HFFc6 (cell line): ENCODE data around the gene LPAR5. TPM values are rescaled to one million over a fixed set of nuclear protein-coding genes. Genes with fewer than 3 reads are reported as not detected.

Experiments used
- DNase-seq: peaks from one replicate; pipeline ENCODE4 v3.0.0-alpha.2; 2018
- H3K27ac Mint-ChIP-seq: 2 replicates; pipeline ENCODE4 v1.8.0; 2020; ENCODE audit warnings: mild to moderate bottlenecking, mixed read lengths
- H3K27me3 Mint-ChIP-seq: 2 replicates; pipeline ENCODE4 v1.8.0; 2021; ENCODE audit warnings: mild to moderate bottlenecking, moderate library complexity, mixed read lengths; ENCODE audit not compliant: insufficient read depth
- H3K36me3 Mint-ChIP-seq: 2 replicates; pipeline ENCODE4 v1.8.0; 2021; ENCODE audit warnings: low read depth, mixed read lengths
- H3K4me1 Mint-ChIP-seq: 2 replicates; pipeline ENCODE4 v1.8.0; 2020; ENCODE audit warnings: low read depth, mixed read lengths
- H3K4me3 Mint-ChIP-seq: 2 replicates; pipeline ENCODE4 v1.8.0; 2020; ENCODE audit warnings: mild to moderate bottlenecking, moderate library complexity, mixed read lengths
- H3K9me3 Mint-ChIP-seq: 2 replicates; pipeline ENCODE4 v1.8.0; 2020; ENCODE audit warnings: mild to moderate bottlenecking, mixed read lengths
- total RNA-seq, 6 experiments: library from RNA; stranded (reverse); fragmentation: NEBNext Ultra II Directional; extraction: Animal tissue kit (Norgen Biotek cat#: 25700); gene quantifications; 2 replicates in 1 of 6; 3 replicates in 5 of 6; pipeline ENCODE4 v1.2.3, GENCODE V29; 2021
- TF ChIP-seq, protein P1 (sequence below): fragments of 200-600 bp; sonication (generic); IDR thresholded peaks from 2 replicates; pipeline ENCODE4 v1.5.0; 2021; ENCODE audit warnings: antibody characterized with exemption, mild to moderate bottlenecking

The LPAR5 gene
- total RNA-seq, 6 experiments from 2014 or later: not detected

DNA sequence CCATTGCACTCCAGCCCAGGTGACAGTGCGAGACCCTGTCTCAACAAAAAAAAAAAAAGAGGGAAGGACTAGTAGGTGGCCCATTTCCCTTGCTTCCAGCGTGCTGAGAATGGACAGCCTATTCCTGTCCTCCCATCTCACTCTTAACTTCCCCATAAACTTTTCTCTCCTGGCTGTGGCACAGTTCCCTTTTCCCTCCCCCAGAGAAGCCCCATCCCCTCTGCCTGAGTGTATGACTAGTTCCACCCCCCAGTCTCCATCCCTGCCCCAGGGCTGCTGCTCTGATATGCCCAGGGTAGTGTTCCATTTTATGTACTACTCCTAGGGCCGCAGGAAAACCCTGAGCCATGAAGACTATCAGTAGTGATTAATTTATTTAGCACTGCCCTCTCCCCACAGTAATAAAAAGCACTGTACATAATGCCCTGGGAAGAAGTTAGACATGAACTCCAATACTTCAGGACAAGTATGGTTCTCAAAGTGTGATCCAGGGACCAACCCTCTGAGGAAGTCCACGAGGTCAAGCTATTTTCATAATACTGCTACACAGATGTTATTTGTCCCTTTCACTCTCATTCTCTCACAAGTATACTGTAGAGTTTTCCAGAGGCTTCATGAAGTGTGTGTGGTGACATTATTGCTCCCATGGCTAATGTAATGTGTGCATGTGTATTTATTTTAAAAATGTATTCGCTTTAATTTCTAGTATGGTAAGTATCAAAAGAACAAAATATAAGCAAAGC is 17.1 kb downstream of the LPAR5 start:
- peaks cover 5% of the 10 kb centered on the region for H3K27me3 Mint-ChIP-seq
- H3K36me3 Mint-ChIP-seq: no peaks in the 10 kb centered on the region; the same call in 1 of the 2 replicates
- H3K9me3 Mint-ChIP-seq: no peaks in the 10 kb centered on the region
- peaks cover 16% of the 10 kb centered on the region for H3K4me1 Mint-ChIP-seq
- DNase-seq: no peak
- TF ChIP-seq, protein P1, sequence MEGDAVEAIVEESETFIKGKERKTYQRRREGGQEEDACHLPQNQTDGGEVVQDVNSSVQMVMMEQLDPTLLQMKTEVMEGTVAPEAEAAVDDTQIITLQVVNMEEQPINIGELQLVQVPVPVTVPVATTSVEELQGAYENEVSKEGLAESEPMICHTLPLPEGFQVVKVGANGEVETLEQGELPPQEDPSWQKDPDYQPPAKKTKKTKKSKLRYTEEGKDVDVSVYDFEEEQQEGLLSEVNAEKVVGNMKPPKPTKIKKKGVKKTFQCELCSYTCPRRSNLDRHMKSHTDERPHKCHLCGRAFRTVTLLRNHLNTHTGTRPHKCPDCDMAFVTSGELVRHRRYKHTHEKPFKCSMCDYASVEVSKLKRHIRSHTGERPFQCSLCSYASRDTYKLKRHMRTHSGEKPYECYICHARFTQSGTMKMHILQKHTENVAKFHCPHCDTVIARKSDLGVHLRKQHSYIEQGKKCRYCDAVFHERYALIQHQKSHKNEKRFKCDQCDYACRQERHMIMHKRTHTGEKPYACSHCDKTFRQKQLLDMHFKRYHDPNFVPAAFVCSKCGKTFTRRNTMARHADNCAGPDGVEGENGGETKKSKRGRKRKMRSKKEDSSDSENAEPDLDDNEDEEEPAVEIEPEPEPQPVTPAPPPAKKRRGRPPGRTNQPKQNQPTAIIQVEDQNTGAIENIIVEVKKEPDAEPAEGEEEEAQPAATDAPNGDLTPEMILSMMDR: no peak
- no peak overlapping the region for H3K27ac Mint-ChIP-seq
- H3K4me3 Mint-ChIP-seq: no peak overlapping the region

DNA sequence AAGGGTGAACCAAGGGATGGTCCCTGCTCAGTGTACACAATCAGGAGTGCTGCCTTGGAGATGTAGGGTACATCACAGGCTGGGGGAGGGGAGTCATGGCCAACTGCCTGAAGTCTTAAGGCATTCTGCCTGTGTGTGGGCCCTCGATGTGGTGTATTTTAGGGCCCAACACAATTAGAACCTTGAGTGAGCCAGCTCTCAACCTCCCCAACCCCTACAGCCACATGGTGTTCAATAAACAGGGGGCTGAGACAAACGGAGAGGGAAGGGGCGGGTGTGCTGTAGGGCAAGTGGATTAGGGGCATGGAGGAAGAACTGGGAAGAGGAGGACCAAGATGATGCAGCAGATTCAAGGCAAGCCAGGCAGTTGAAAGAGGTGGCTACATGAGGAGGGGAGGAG is 20.0 kb downstream of the LPAR5 start:
- no peak overlapping the region for H3K4me3 Mint-ChIP-seq
- TF ChIP-seq, protein P1: no peak
- H3K27ac Mint-ChIP-seq: peak overlapping the region; percentile 2; the same call in 1 of the 2 replicates
- H3K9me3 Mint-ChIP-seq: no peaks in the 10 kb centered on the region
- H3K4me1 Mint-ChIP-seq: peaks cover 29% of the 10 kb centered on the region
- DNase-seq: no peak
- H3K27me3 Mint-ChIP-seq: peaks cover 2% of the 10 kb centered on the region
- H3K36me3 Mint-ChIP-seq: no peaks in the 10 kb centered on the region; the same call in 1 of the 2 replicates

DNA sequence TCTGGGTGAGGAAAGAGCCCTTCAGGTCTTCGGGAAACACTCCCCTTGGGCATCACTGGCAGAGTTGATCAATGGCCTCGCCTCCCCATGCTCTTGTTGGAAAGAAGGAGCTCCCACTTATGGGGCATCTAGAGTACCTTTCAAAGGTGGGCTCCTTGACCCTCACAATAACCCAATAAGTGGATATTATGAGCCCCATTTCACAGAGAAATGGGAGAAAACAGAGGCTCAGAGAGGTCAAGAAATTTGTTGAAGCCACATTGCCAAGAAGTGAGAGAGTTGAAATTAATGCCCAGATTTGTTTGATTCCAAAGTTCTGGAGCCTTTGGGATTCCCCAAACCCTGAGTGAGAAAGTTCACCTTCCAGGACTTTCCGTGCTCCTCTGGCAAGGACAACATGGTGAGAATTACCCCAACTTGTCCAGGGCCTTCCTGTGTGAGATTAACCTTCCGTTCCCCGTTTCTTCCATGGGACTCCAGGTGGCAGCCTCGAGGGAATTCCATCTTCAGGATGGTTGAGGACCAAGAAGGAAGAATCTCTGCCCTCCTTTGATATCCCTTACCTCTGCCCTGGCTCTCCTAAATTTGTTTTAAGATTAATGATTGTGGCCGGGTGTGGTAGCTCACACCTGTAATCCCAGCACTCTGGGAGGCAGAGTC is 21.1 kb downstream of the LPAR5 start:
- Mint-ChIP-seq H3K27ac (peak overlapping the region; percentile 82), H3K27me3 (peaks cover 2% of the 10 kb centered on the region), H3K4me3 (no peak overlapping the region; the same call in 1 of the 2 replicates), H3K4me1 (peaks cover 29% of the 10 kb centered on the region), H3K9me3 (no peaks in the 10 kb centered on the region), H3K36me3 (no peaks in the 10 kb centered on the region)
- TF ChIP-seq, protein P1: no peak; the same call in 1 of the 2 replicates
- DNase-seq: peak; percentile 10

DNA sequence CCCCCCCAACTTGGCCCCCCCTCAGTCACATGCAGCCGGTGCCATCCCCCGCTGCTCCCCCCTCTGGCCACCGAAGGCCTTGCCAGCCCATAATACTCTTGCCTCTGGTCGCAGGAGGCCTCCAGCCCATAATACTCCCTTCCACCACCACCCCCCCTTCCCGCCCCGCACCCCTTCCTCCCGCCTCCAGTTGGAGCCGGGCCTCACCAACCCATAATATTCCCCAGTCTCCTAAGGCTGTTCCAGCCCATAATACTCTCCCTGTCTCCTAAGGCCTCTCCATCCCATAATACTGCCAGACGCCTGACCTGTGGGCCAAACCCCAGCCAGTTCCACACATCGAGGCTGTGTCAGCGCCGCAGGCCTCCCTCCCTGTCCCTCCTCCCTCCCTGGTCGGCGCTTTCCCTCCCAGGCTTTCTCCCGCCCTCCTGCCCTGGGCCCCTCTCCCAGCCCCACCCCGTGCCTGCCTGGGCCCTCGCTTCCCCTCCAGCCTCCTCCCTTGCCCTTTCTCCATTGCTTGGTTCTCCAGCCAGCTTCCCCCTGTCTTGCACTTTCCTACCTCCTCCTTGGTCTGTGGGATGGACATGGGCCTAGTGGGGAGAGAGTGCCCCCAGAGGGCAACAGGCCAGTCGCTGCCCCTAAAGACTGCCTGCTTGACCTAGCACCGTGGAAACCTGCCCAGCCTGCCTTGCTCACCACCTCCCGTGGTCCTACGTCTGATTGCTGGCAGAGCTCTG is 21.8 kb downstream of the LPAR5 start:
- DNase-seq: peak; percentile 97
- no peaks in the 10 kb centered on the region for H3K9me3 Mint-ChIP-seq
- peak overlapping the region; percentile 5; the same call in 1 of the 2 replicates for H3K4me3 Mint-ChIP-seq
- peaks cover 29% of the 10 kb centered on the region for H3K4me1 Mint-ChIP-seq
- no peaks in the 10 kb centered on the region; the same call in none of the 2 replicates for H3K27me3 Mint-ChIP-seq
- H3K36me3 Mint-ChIP-seq: no peaks in the 10 kb centered on the region
- TF ChIP-seq, protein P1: no peak; the same call in none of the 2 replicates
- H3K27ac Mint-ChIP-seq: peak overlapping the region; percentile 82

DNA sequence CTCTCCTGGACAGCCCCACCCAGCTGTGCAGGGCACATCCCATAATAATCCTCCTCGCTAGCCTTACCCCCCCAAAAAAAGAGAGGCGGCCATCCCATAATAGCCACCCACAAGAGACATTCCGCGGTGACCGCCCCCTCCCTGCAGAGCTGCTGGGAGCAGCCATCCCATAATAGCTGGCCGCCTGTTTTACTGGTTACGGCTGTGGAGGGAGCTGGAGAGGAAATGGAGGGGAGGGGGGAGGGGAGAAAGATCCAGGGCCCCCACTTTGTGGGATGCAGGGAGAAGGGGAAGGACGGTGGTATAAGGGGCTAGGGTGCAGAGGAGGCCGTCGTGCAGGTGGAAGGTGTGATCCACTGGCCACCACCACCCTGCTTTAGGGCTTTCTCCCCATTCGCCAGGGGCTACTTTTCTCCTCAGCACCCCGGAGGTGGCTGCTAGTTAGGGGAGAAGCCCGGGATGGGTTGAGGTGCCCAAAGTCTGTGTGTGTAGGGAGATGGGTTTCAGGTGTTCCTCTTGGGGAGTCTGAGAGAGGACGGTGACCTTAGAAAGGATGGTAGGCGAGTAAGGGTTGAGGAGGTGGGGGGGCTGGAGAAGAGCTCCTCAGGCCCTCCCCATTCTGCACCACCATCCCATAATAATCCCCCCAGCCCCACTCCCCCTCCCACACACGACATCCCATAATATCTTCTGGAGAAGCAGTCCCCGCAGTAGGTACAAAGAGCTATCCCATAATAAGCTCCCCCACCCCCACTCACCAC is 22.6 kb downstream of the LPAR5 start:
- peak overlapping the region; percentile 65 for H3K4me3 Mint-ChIP-seq
- TF ChIP-seq, protein P1: no peak; the same call in none of the 2 replicates
- peak overlapping the region; percentile 74 for H3K27ac Mint-ChIP-seq
- H3K27me3 Mint-ChIP-seq: no peaks in the 10 kb centered on the region; the same call in none of the 2 replicates
- no peaks in the 10 kb centered on the region for H3K9me3 Mint-ChIP-seq
- peaks cover 29% of the 10 kb centered on the region for H3K4me1 Mint-ChIP-seq
- DNase-seq: peak; percentile 72
- H3K36me3 Mint-ChIP-seq: no peaks in the 10 kb centered on the region
